Ectodermal cell (in vitro differentiated cells): ENCODE results near the gene VAMP8.
"Not testable (repeated sequence)": the region's sequence is repeated elsewhere in the genome, so short reads cannot be mapped to it uniquely, and the experiment has no call there.

Source experiments
- H3K27ac ChIP-seq: 2 replicates; pipeline ENCODE4 v1.7.0; 2013; ENCODE audit warnings: mild to moderate bottlenecking, low read depth, low read length; ENCODE audit not compliant: insufficient read depth, poor library complexity, severe bottlenecking
- H3K27me3 ChIP-seq: 2 replicates; pipeline ENCODE4 v1.7.0; 2013; ENCODE audit warnings: mild to moderate bottlenecking, low read length; ENCODE audit not compliant: insufficient read depth, control insufficient read depth, poor library complexity, severe bottlenecking
- H3K36me3 ChIP-seq: one replicate; pipeline ENCODE4 v1.7.0; 2013; ENCODE audit warnings: low read length; ENCODE audit not compliant: control insufficient read depth, insufficient read depth
- H3K4me1 ChIP-seq: one replicate; pipeline ENCODE4 v1.7.0; 2013; ENCODE audit warnings: low read length; ENCODE audit not compliant: control insufficient read depth, insufficient read depth
- H3K4me3 ChIP-seq: 2 replicates; pipeline ENCODE4 v1.7.0; 2013; ENCODE audit warnings: low read depth, low read length, control low read depth; ENCODE audit not compliant: insufficient read depth
- H3K9me3 ChIP-seq: 2 replicates; pipeline ENCODE4 v1.7.0; 2013; ENCODE audit warnings: mild to moderate bottlenecking, low read length, moderate library complexity; ENCODE audit not compliant: control insufficient read depth
- WGBS, 2 experiments: methylation state at CpG; one replicate each; pipeline ENCODE4 v1.1.7; 2013; ENCODE audit warnings: missing lambda C conversion rate in 2 of 2; 5-methylcytosine and 5-hydroxymethylcytosine counted together

Gene VAMP8

DNA sequence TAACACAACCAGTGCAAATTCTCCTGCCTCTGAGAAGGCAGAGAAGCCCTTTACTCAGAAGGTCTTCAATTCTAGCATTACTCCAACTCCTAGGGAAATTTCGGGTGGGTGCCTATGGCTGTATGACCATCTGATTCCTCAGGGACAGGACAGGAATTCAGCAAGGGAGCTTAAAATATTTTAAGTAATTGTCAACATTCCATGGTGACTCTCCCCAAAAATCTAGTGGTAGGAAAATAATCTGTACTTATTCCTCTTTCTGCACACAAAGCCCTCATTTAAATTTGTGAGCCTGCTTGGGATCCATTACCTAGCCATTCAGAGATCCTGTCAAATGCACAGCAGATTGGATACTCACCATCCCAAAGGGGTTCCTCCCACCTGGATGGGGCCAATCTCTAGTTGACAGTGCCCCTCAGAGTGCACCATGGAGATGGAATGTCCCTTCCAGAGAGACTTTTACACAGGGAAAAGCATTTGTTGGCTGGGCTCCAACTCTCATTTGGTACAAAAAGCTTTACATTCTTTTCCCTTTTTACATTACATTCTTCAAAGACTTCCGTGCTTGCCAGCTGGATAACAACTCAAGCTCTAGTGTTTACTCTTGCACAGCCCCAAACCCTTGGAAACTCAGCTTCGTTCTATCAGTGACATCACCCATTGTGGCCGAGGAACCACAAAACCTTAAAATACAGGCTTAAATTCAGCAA lies 28.2 kb downstream of the VAMP8 start:
- no peaks in the 10 kb centered on the region for H3K27me3 ChIP-seq
- no peak overlapping the region for H3K4me3 ChIP-seq
- no peak overlapping the region for H3K27ac ChIP-seq
- peaks cover 18% of the 10 kb centered on the region for H3K36me3 ChIP-seq
- H3K4me1 ChIP-seq, result no peaks in the 10 kb centered on the region
- whole genome bisulfite sequencing, 2 experiments, result 93 to 96% methylated on average over 4 of the region's 4 CpGs
- no peaks in the 10 kb centered on the region for H3K9me3 ChIP-seq

DNA sequence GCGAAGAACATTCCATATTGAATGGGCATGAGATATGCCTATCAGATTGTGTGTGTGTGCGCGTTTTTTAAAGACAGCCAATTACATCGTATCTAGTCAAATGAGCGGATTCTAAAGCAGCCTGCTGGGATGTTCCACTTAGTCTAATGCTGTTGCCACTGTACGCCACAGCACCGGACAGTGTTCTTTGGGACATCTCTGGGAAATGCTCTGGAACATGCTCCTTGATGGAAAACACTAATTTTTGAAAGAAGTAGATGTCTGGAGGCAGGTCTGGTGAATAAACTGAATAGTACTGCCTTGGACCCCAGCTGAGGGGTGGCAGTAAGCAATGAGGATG lies 28.7 kb downstream of the VAMP8 start:
- Histone ChIP-seq H3K27me3 (no peaks in the 10 kb centered on the region), H3K4me1 (no peaks in the 10 kb centered on the region), H3K36me3 (peaks cover 18% of the 10 kb centered on the region), H3K9me3 (no peaks in the 10 kb centered on the region), H3K4me3 (no peak overlapping the region), H3K27ac (peak overlapping the region; percentile 50)
- 98% methylated on average over 7 of the region's 7 CpGs for WGBS, 2 experiments

DNA sequence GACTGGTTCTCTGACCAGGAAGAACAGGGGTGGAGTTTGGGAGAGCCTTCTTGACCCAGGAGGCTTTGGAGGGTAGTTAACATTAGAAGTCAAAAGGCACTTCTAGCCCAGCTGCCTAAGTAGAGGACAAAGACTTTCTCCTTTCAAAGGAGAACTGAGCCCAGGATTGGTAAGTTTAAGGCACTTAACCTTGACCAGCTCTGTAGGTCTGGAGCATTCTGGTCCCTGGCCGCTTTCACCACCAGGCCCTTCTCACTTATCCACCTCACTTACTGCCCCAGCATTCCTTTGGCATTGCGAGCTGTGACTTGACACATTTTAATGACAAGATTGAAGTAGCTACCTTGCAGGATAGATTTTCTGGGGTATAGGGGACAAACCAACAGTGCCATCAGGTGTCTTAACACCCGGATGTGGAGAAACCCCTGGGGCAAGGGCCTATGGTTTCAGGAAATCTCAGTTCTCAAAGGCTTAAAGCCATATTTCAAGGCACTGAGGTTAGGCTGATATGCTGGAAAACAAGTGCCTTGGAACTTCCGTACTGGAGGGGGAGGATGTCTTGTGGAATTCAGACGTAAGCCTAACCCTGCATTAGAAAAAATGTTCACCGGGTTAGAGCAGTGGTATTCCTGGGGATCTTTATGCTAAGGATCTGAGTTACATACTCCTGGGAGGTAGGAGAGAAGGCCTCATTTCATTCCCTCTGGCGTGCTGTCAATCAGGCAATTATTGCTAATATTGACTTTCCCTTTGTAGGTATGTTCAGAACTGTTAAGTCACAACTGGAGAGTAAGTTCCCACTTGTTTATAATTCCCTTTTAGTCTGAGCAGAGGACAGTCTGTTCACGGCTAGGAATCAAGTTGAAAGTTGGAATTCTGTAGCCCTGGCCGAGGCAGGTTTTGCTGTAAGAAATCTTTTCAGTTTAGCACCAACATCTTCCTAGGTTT lies 30.2 kb downstream of the VAMP8 start:
- Histone ChIP-seq H3K4me3 (no peak overlapping the region), H3K4me1 (no peaks in the 10 kb centered on the region), H3K9me3 (no peaks in the 10 kb centered on the region), H3K36me3 (peaks cover 18% of the 10 kb centered on the region), H3K27ac (no peak overlapping the region), H3K27me3 (no peaks in the 10 kb centered on the region)
- WGBS, 2 experiments, result 97% methylated on average over 9 of the region's 9 CpGs

DNA sequence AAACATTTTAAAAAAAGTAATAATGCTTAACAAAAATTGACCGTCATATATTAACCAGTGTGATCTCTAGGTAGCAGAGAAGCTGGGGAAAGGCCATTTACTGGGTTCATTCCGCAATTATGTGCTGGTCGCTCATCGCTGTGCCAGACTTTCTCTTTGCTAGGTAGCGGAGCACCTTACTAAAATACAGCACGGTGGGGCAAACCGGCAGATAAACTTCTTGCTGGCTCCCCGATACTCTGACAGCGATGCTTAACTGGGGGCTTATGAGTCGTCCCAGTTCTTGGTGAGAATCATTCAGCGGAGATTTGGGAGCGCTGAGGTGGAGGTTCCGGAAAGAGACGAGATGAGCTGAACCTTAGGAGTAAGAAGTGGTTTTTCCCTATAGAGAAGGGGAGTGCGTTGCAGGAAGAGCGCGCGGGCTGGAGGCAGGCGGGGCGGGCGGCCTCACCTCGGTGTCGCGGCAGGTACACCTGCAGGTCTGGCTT lies 33.9 kb downstream of the VAMP8 start:
- peak overlapping the region; percentile 95 for H3K4me3 ChIP-seq
- peaks cover 18% of the 10 kb centered on the region for H3K36me3 ChIP-seq
- WGBS, 2 experiments, result 10% methylated on average over 24 of the region's 24 CpGs
- no peaks in the 10 kb centered on the region for H3K4me1 ChIP-seq
- no peaks in the 10 kb centered on the region for H3K27me3 ChIP-seq
- H3K9me3 ChIP-seq, result no peaks in the 10 kb centered on the region
- H3K27ac ChIP-seq, result no peak overlapping the region

DNA sequence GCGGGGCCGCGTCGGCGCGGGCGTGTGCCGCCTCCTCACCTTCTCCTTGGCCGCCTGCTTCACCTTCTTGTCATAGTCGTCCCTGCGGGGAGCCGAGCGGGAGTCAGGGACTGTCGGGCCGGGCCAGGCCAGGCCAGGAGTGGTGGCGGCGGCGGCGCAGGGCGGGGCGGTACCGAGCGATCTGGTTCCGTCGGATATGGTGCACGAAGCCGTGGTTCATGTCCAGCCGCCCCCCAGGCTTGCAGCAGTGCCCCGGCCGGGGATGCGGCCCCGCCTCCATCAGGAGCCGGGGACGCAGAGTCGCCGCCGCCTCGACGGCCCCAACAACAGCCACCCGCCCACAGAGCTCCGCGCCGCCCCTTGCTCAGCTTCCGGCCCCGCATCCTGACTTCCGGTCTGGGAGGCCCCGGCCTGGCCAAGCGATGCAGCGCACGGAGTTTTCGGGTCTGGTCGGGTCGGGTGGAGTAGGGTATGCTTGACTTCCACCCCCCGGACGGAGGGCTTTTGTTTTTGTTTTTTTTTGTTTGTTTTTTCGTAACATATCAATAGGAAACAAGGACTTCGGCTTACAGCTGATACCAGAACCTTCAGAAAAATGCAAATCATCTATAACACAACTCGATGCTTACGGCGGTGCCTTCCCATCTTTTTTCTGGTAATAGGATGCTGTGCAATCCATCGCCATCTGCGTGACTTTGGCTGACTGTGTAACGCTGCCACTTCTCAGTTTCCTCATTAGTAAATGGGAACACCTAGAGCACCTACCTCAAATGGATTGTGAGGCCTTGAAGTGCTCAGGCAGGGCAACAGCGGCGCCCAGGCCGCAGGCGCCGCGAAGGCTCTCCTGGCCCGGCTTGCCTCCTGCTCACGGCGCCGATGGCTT lies 34.6 kb downstream of the VAMP8 start, which contains the start of gene C2orf68:
C2orf68 (minus strand) TSS at position 362 of the 883 bp plus-strand sequence; CDS start at position 280, 82 bp downstream.
- peaks cover 18% of the 10 kb centered on the region for H3K36me3 ChIP-seq
- H3K4me3 ChIP-seq, result peak within 1 kb of the TSS; percentile 95
- no peaks in the 10 kb centered on the region for H3K27me3 ChIP-seq
- H3K4me1 ChIP-seq, result no peaks in the 10 kb centered on the region
- H3K9me3 ChIP-seq, result no peaks in the 10 kb centered on the region
- peak within 1 kb of the TSS; percentile 79 for H3K27ac ChIP-seq
- WGBS, 2 experiments, result 13 to 14% methylated on average over 73 of the region's 73 CpGs

DNA sequence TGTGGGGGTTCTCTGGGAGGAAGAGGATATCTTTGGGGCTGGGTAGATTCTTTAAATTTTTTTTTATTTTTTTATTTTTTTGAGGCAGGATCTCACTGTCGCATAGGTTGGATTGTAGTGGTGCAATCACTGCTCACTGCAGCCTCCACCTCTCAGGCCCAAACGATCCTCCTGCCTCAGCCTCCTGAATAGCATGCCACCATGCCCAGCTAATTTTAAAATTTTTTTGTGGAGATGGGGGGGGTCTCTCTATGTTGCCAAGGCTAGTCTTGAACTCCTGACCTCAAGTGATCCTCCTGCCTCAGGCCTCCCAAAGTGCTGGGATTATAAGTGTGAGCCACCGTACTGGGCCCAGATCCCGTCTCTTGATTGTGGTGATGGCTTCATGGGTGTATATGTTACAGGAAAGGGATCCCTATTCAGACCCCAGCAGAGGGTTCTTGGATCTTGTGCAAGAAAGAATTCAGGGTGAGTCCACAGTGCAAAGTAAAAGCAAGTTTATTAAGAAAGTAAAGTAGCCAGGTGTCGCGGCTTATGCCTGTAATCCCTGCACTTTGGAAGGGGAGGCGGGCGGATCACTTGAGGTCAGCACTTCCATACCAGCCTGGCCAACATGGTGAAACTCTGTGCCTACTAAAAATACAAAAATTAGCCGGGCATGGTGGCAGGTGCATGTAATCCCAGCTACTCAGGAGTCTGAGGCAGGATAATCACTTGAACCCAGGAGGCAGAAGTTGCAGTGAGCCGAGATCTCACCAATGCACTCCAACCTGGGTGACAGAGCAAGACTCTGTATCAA lies 36.5 kb downstream of the VAMP8 start:
- no peaks in the 10 kb centered on the region for H3K4me1 ChIP-seq
- H3K27ac ChIP-seq, result no peak overlapping the region
- H3K9me3 ChIP-seq, result no peaks in the 10 kb centered on the region
- H3K4me3 ChIP-seq, result no peak overlapping the region
- no peaks in the 10 kb centered on the region for H3K27me3 ChIP-seq
- WGBS, 2 experiments, result 90 to 95% methylated on average over 10 of the region's 10 CpGs
- peaks cover under 1% of the 10 kb centered on the region for H3K36me3 ChIP-seq

DNA sequence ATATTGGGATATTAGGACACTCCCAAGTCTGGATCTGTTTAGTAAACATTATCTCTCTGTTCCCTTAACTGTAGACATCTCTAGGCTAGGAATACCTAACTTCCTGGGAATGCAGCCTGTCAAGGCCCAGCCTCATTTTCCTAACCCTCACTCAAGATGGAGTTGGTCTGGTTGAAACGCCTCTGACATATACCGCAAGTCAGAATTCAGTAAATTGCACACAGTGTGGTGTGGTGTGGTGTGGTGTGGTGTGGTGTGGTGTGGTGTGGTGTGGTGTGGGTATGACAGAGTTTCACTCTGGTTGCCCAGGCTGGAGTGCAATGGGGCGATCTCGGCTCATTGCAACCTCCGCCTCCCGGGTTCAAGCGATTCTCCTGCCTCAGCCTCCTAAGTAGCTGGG lies 37.4 kb downstream of the VAMP8 start:
- H3K9me3 ChIP-seq, H3K27me3 ChIP-seq, H3K4me1 ChIP-seq, H3K4me3 ChIP-seq, H3K27ac ChIP-seq, H3K36me3 ChIP-seq: not testable (repeated sequence)
- WGBS, 2 experiments, result 94 to 96% methylated on average over 7 of the region's 7 CpGs

DNA sequence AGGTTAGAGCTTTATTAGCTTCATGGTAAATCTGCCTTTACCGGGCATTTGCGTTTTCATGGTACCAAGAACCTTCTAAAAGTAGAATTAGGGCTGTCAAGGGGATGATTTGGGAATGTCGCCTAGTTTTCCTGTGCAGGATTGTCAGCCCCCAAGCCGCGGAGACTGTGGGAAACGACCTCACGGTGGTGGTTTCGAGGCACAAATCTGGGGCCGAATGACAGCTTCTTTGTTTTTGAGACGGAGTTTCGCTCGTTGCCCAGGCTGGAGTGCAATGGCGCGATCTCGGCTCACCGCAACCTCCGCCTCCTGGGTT lies 38.0 kb downstream of the VAMP8 start:
- H3K4me3 ChIP-seq, result no peak overlapping the region
- 91 to 92% methylated on average over 17 of the region's 17 CpGs for WGBS, 2 experiments

DNA sequence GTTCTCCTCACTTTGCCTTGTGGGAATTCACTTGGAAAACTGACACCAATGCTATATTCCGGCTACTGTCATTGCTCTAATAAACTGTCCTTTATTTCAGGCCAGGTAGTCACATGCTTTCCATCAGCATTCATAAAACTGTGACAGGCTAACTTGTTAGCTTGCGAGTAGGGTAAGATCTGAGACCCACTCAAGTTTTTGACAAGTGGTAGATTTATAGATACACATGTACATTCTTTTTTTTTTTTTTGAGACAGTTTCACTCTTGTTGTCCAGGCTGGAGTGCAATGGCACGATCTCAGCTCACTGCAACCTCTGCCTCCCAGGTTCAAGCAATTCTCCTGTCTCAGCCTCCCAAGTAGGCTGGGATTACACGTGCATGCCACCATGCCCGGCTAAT lies 40.3 kb downstream of the VAMP8 start:
- 94 to 97% methylated on average over 5 of the region's 5 CpGs for WGBS, 2 experiments
- not testable (repeated sequence) for H3K27me3 ChIP-seq, H3K27ac ChIP-seq, H3K9me3 ChIP-seq, H3K4me1 ChIP-seq, H3K4me3 ChIP-seq
- peaks cover 12% of the 10 kb centered on the region for H3K36me3 ChIP-seq

More for the DNA sequence above, 38.0 kb downstream of the VAMP8 start:
- Histone ChIP-seq H3K27me3 (no peaks in the 10 kb centered on the region), H3K36me3 (no peaks in the 10 kb centered on the region), H3K27ac (no peak overlapping the region), H3K4me1 (no peaks in the 10 kb centered on the region), H3K9me3 (no peaks in the 10 kb centered on the region)
